ENCODE results near the gene STUM.

Gene STUM

GRCh38 chr1:226519135-226519534 is 29.4 kb upstream of the STUM start:
- Histone ChIP-seq H3K9ac (ENCODE audit: insufficient read length) (no peak overlapping the region), H3K9me3 (ENCODE audit: low read depth, low read length) (no peaks in the 10 kb centered on the region), H3K4me3 (no peak overlapping the region), H3K36me3 (ENCODE audit: insufficient read depth, low read length) (no peaks in the 10 kb centered on the region), H3K27ac (no peak overlapping the region)
- DNase-seq (ENCODE audit: low read depth, low spot score) = no peak
- no peak for TF ChIP-seq EZH2 (IDR thresholded peaks at IDR 0.05)
- no peak for TF ChIP-seq POLR2AphosphoS5 (IDR thresholded peaks at IDR 0.05; ENCODE audit: borderline replicate concordance, low read depth, low read length)

GRCh38 chr1:226519716-226520598 is 28.6 kb upstream of the STUM start:
- no peak for DNase-seq (ENCODE audit: low read depth, low spot score)
- TF ChIP-seq POLR2AphosphoS5 (IDR thresholded peaks at IDR 0.05; ENCODE audit: borderline replicate concordance, low read depth, low read length) = no peak
- H3K27ac ChIP-seq = no peak overlapping the region
- H3K9me3 ChIP-seq (ENCODE audit: low read depth, low read length) = no peaks in the 10 kb centered on the region
- H3K36me3 ChIP-seq (ENCODE audit: insufficient read depth, low read length) = no peaks in the 10 kb centered on the region
- no peak overlapping the region for H3K4me3 ChIP-seq
- no peak overlapping the region for H3K9ac ChIP-seq (ENCODE audit: insufficient read length)

- Histone ChIP-seq H3K4me3 (no peak overlapping the region), H3K36me3 (ENCODE audit: insufficient read depth, low read length) (no peaks in the 10 kb centered on the region), H3K9ac (ENCODE audit: insufficient read length) (no peak overlapping the region), H3K27ac (no peak overlapping the region), H3K9me3 (ENCODE audit: low read depth, low read length) (no peaks in the 10 kb centered on the region)
- TF ChIP-seq EZH2 (IDR thresholded peaks at IDR 0.05) (no peak), FOXP2 (optimal IDR thresholded peaks at IDR 0.05; ENCODE audit: control extremely low read depth, extremely low read length, insufficient read depth) (no peak), POLR2AphosphoS5 (IDR thresholded peaks at IDR 0.05; ENCODE audit: borderline replicate concordance, low read depth, low read length) (no peak)
- DNase-seq (ENCODE audit: low read depth, low spot score) = no peak
These were observed 27.8 kb upstream of the STUM start for GRCh38 chr1:226520640-226521355.

DNA sequence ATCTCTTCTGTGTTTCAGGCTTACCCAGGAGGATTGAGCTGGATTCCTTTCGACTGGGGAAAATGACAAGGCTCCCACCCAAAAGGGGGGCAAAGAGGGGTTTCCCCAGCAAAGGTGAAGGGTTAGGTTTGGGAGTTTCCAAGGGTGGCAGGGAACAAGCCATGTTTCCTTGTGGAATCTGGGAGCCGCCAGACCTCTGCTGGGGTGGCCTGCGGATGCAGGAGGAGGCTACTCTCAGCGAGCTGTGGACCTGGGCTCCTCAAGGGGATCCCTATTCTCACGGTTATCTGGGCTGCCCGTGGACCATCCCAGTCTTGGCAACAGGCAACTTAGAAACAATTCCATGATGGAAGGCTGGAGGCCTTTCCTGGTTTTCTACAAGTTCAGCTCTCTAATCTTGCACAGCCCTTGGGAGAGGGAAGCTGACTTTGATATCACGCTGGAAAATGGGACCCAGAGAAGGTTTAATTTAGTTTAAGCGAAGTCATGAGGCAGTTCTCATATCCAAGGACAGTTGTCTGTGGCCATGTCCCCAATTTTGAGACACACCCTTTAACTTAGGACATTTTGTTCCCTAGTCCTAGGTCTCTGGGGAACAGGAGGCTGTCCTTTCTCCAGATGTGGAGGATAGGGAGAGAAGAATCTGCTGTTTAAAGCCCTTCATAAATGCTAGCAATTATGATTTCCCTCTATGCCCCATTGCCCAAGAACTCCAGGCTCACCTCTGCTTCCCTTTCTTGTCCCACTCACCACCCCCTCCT is 24.7 kb upstream of the STUM start:
- TF ChIP-seq FOXP2 (optimal IDR thresholded peaks at IDR 0.05; ENCODE audit: control extremely low read depth, extremely low read length, insufficient read depth) (no peak), POLR2AphosphoS5 (IDR thresholded peaks at IDR 0.05; ENCODE audit: borderline replicate concordance, low read depth, low read length) (no peak), EZH2 (IDR thresholded peaks at IDR 0.05) (no peak)
- Histone ChIP-seq H3K9me3 (ENCODE audit: low read depth, low read length) (no peaks in the 10 kb centered on the region), H3K36me3 (ENCODE audit: insufficient read depth, low read length) (no peaks in the 10 kb centered on the region), H3K27ac (no peak overlapping the region), H3K9ac (ENCODE audit: insufficient read length) (no peak overlapping the region), H3K4me3 (no peak overlapping the region)
- DNase-seq (ENCODE audit: low read depth, low spot score) = no peak

DNA sequence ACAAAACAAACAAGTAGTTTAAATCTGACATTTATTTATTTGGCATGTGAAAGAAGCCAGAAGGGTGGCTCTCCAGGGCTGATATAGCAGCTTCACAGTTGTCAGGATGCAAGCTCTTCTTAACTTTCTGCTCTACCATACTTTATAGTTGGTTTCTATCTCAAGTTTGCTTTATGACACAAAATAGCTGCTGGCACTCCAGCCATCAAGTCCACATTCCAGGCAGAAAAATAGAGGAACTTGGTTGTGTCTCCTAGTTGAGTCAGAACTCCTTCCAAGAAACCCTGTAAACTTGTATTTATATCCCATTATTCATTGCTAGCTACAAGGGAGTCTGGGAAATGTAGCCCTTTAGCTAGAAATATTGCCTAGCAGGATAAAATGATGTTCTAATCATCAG is 24.0 kb upstream of the STUM start:
- H3K27ac ChIP-seq = no peak overlapping the region
- H3K9me3 ChIP-seq (ENCODE audit: low read depth, low read length) = no peaks in the 10 kb centered on the region
- DNase-seq (ENCODE audit: low read depth, low spot score) = no peak
- no peaks in the 10 kb centered on the region for H3K36me3 ChIP-seq (ENCODE audit: insufficient read depth, low read length)
- H3K4me3 ChIP-seq = no peak overlapping the region
- no peak overlapping the region for H3K9ac ChIP-seq (ENCODE audit: insufficient read length)
- no peak for TF ChIP-seq EZH2 (IDR thresholded peaks at IDR 0.05)
- TF ChIP-seq POLR2AphosphoS5 (IDR thresholded peaks at IDR 0.05; ENCODE audit: borderline replicate concordance, low read depth, low read length) = no peak
- no peak for TF ChIP-seq FOXP2 (optimal IDR thresholded peaks at IDR 0.05; ENCODE audit: control extremely low read depth, extremely low read length, insufficient read depth)

GRCh38 chr1:226525750-226526149 is 22.8 kb upstream of the STUM start:
- TF ChIP-seq POLR2AphosphoS5 (IDR thresholded peaks at IDR 0.05; ENCODE audit: borderline replicate concordance, low read depth, low read length) (no peak), EZH2 (IDR thresholded peaks at IDR 0.05) (no peak), FOXP2 (optimal IDR thresholded peaks at IDR 0.05; ENCODE audit: control extremely low read depth, extremely low read length, insufficient read depth) (no peak)
- no peaks in the 10 kb centered on the region for H3K36me3 ChIP-seq (ENCODE audit: insufficient read depth, low read length)
- no peak overlapping the region for H3K9ac ChIP-seq (ENCODE audit: insufficient read length)
- H3K9me3 ChIP-seq (ENCODE audit: low read depth, low read length) = no peaks in the 10 kb centered on the region
- H3K27ac ChIP-seq = no peak overlapping the region
- H3K4me3 ChIP-seq = no peak overlapping the region
- DNase-seq (ENCODE audit: low read depth, low spot score) = no peak

- DNase-seq (ENCODE audit: low read depth, low spot score) = no peak
- Histone ChIP-seq H3K36me3 (ENCODE audit: insufficient read depth, low read length) (no peaks in the 10 kb centered on the region), H3K4me3 (no peak overlapping the region), H3K27ac (no peak overlapping the region), H3K9ac (ENCODE audit: insufficient read length) (no peak overlapping the region), H3K9me3 (ENCODE audit: low read depth, low read length) (no peaks in the 10 kb centered on the region)
- TF ChIP-seq FOXP2 (optimal IDR thresholded peaks at IDR 0.05; ENCODE audit: control extremely low read depth, extremely low read length, insufficient read depth) (no peak), POLR2AphosphoS5 (IDR thresholded peaks at IDR 0.05; ENCODE audit: borderline replicate concordance, low read depth, low read length) (no peak), EZH2 (IDR thresholded peaks at IDR 0.05) (no peak)
These were observed 21.6 kb upstream of the STUM start for GRCh38 chr1:226526801-226527595.
